Right lobe of liver (tissue), 6 donors: Measurements from ENCODE around the gene COLGALT1. TPM values are rescaled to one million over a fixed set of nuclear protein-coding genes. Genes with fewer than 3 reads are reported as not detected.
A peak's percentile ranks its signal among the peaks of the same experiment; 100 is the strongest.

Source experiments
- ATAC-seq, 4 donors: fragments of 200-7000 bp; cut with Tn5 transposase; one replicate each; pipeline ENCODE4 v1.9.1; 2020; ENCODE audit warnings: mild to moderate bottlenecking in 4 of 4, moderate library complexity in 4 of 4
- DNase-seq, 3 donors: peaks; one replicate each; pipeline ENCODE4 v3.0.0-alpha.2; 2020
- H3K27ac ChIP-seq, 3 donors: fragments of 200-600 bp; one replicate each; pipeline ENCODE4 v1.8.0; 2022
- H3K27me3 ChIP-seq, 2 donors: fragments of 200-600 bp; one replicate each; pipeline ENCODE4 v1.8.0; 2022
- H3K36me3 ChIP-seq, 4 donors: fragments of 200-600 bp; sonication (generic) in 1 of 4; one replicate each; pipeline versions ENCODE4 v1.5.1 to v1.8.0; 2017 to 2022; ENCODE audit warnings: control low read depth in 1 of 4
- H3K4me1 ChIP-seq, 4 donors: fragments of 200-600 bp; sonication (generic) in 1 of 4; one replicate each; pipeline versions ENCODE4 v1.5.1 to v1.8.0; 2017 to 2022; ENCODE audit warnings: control low read depth in 1 of 4
- H3K4me3 ChIP-seq, 3 donors: fragments of 200-600 bp; one replicate each; pipeline ENCODE4 v1.8.0; 2022
- H3K9me3 ChIP-seq, 4 donors: fragments of 200-600 bp; sonication (generic) in 1 of 4; one replicate each; pipeline versions ENCODE4 v1.5.1 to v1.8.0; 2017 to 2022; ENCODE audit warnings: control low read depth in 1 of 4
- POLR2A ChIP-seq: fragments of 450-650 bp; IDR thresholded peaks from one replicate; pipeline ENCODE4 v1.6.1; 2017; ENCODE audit warnings: antibody characterized with exemption, mild to moderate bottlenecking
- whole genome bisulfite sequencing: methylation state at CpG from one replicate; pipeline ENCODE4 v1.1.6; 2018; ENCODE audit warnings: low coverage, low lambda C conversion rate; ENCODE audit not compliant: insufficient coverage; ENCODE audit errors: missing lambda C conversion rate; 5-methylcytosine and 5-hydroxymethylcytosine counted together
- intact Hi-C, 2 donors: fragments of 100-400 bp; cut with DNase I; formaldehyde crosslinking; loops; one replicate each; pipeline versions ENCODE4 v1.11.2 to v1.14.1; 2022
- total RNA-seq, 6 experiments: library from RNA; depleted of rRNA in 2 of 6; stranded (reverse); fragments of >200 nt in 2 of 6; fragmentation: NEBNext Ultra II Directional in 3 of 6; extraction: Animal tissue kit (Norgen Biotek cat#: 25700) in 3 of 6; gene quantifications; one replicate each; pipeline versions ENCODE4 v1.1.0 to v1.2.4, GENCODE V29; 2016 to 2023
- TF ChIP-seq, protein P1 (sequence below), 4 donors: fragments of 200-600 bp in 3 of 4; fragments of 450-650 bp in 1 of 4; IDR thresholded peaks; one replicate each; pipeline versions ENCODE4 v1.5.1 to v1.8.0; 2016 to 2022; ENCODE audit warnings: antibody characterized with exemption in 4 of 4, mild to moderate bottlenecking in 2 of 4
- donor health status: DM: no; HTN: yes; CAD: no.
- donor health status: DM: no; HTN: no; CAD: no.
- donor health status: DM: no; HTN: no; CAD: no.
- donor health status: DM: no; HTN: yes; CAD: no.
- donor health status: DM: no; HTN: yes; CAD: no.

COLGALT1 gene
- total RNA-seq, 6 experiments from 2014 or later = 23.2 to 36.8 (median 31.1) TPM

DNA sequence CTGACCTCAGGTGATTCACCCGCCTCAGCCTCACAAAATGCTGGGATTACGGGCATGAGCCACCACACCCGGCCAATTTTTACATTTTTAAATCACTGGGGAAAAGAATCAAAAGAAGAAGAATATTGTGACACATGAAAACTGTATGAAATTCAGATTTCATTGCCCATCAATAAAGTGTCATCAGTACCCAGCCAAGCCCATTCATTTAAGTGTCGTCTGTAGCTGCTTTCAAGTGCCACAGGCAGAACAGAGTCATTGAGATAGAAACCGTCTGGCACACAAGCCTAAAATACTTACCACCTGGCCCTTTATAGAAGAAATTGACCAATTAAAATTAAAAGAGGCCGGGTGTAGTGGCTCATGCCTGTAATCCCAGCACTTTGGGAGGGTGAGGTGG lies 15.3 kb downstream of the COLGALT1 start:
- DNase-seq (no peak), ATAC-seq (no peak)
- TF ChIP-seq, protein P1, sequence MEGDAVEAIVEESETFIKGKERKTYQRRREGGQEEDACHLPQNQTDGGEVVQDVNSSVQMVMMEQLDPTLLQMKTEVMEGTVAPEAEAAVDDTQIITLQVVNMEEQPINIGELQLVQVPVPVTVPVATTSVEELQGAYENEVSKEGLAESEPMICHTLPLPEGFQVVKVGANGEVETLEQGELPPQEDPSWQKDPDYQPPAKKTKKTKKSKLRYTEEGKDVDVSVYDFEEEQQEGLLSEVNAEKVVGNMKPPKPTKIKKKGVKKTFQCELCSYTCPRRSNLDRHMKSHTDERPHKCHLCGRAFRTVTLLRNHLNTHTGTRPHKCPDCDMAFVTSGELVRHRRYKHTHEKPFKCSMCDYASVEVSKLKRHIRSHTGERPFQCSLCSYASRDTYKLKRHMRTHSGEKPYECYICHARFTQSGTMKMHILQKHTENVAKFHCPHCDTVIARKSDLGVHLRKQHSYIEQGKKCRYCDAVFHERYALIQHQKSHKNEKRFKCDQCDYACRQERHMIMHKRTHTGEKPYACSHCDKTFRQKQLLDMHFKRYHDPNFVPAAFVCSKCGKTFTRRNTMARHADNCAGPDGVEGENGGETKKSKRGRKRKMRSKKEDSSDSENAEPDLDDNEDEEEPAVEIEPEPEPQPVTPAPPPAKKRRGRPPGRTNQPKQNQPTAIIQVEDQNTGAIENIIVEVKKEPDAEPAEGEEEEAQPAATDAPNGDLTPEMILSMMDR (IDR thresholded peaks at IDR 0.05) = no peak
- TF ChIP-seq POLR2A = no peak
- Histone ChIP-seq H3K4me3 (no peak overlapping the region), H3K27ac (no peak overlapping the region), H3K27me3 (no peaks in the 10 kb centered on the region), H3K9me3 (no peaks in the 10 kb centered on the region), H3K4me1 (no peaks in the 10 kb centered on the region), H3K36me3 (peaks cover 0 to 52% (median 23%) of the 10 kb centered on the region in 4 donors)
- 92% methylated on average over 6 of the region's 6 CpGs for WGBS
- intact Hi-C loops = loop anchor here in 1 of 2 donors (10.0 kb wide), 1 partner anchor 76 kb away; no protein-coding TSS in a partner anchor

DNA sequence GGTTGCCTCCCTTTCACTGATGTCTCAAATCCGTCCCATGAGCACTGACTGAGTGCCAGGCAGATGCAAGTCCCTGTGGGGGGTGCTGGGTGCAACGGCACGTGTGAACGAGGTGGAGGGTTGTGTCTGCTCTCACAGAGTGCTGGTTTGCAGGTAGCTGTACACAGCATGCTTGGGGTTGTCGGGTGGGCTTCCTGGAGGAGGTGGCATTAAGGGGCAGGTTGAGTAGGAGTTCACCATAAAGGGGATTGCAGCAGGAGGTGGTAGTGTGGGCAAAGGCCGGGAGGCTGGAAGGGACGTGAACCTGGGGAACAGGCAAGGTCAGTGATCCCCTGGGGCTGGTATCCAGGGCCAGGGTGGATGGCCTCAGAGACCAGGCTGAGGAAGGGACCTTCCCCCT lies 17.2 kb downstream of the COLGALT1 start:
- peaks cover 0 to 46% (median 26%) of the 10 kb centered on the region in 4 donors for H3K36me3 ChIP-seq
- no peak for DNase-seq
- no peak for TF ChIP-seq POLR2A
- TF ChIP-seq, protein P1 (IDR thresholded peaks at IDR 0.05) = no peak
- no peak overlapping the region for H3K27ac ChIP-seq
- H3K9me3 ChIP-seq = no peaks in the 10 kb centered on the region
- 93% methylated on average over 3 of the region's 7 CpGs for WGBS
- H3K4me1 ChIP-seq = no peaks in the 10 kb centered on the region
- H3K27me3 ChIP-seq = no peaks in the 10 kb centered on the region
- intact Hi-C loops = loop anchor here in 1 of 2 donors (10.0 kb wide), 1 partner anchor 78 kb away; no protein-coding TSS in a partner anchor
- ATAC-seq = no peak
- no peak overlapping the region for H3K4me3 ChIP-seq

DNA sequence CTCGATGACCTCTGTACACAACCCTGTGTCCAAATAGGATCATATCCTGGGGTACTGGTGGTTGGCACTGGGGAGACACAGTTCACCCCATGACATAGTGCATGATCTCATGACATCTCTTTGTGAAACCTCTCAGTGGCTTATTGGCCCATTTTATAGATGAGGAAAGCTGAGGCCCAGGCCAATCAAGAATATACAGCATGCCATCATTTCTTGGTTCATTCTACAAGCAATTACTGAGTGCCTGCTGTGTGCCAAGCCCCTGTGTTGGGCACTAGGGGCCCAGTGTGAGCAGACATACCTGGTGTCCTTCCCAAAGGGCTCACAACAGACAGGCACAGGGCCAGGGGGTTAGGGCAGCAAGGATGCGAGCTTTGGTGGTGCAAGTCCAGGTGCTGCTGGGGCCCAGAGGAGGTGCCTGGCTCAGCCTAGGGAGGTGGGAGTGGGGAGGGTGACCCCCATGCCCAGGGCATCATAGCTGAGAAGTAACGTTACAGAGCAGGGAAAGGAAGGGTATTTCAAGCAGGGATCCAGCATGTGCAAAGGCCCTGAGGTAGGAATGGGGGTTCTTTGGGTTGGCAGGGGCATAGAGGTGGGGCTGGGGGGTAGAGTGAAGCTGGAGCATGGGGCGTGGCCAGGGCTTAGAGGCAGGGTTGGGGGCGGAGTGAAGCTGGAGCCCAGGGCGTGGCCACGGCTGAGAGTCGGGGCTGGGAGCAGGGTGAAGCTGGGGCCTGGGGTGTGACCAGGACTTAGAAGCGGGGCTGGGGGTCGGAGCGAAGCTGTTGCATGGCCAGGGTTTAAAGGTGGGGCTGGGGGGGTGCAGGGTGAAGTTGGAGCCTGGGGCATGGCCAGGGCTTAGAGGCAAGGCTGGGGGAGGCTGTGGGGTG lies 20.7 kb downstream of the COLGALT1 start:
- no peaks in the 10 kb centered on the region for H3K4me1 ChIP-seq
- H3K27ac ChIP-seq = no peak overlapping the region
- 93% methylated on average over 7 of the region's 11 CpGs for WGBS
- H3K9me3 ChIP-seq = no peaks in the 10 kb centered on the region
- DNase-seq (no peak), ATAC-seq (no peak)
- TF ChIP-seq POLR2A = no peak
- TF ChIP-seq, protein P1 (IDR thresholded peaks at IDR 0.05) = no peak
- H3K4me3 ChIP-seq = no peak overlapping the region
- intact Hi-C loops = loop anchor here in 1 of 2 donors (10.0 kb wide), 1 partner anchor 81 kb away; no protein-coding TSS in a partner anchor
- H3K36me3 ChIP-seq = peaks cover 0 to 29% (median 9%) of the 10 kb centered on the region in 4 donors
- no peaks in the 10 kb centered on the region for H3K27me3 ChIP-seq

DNA sequence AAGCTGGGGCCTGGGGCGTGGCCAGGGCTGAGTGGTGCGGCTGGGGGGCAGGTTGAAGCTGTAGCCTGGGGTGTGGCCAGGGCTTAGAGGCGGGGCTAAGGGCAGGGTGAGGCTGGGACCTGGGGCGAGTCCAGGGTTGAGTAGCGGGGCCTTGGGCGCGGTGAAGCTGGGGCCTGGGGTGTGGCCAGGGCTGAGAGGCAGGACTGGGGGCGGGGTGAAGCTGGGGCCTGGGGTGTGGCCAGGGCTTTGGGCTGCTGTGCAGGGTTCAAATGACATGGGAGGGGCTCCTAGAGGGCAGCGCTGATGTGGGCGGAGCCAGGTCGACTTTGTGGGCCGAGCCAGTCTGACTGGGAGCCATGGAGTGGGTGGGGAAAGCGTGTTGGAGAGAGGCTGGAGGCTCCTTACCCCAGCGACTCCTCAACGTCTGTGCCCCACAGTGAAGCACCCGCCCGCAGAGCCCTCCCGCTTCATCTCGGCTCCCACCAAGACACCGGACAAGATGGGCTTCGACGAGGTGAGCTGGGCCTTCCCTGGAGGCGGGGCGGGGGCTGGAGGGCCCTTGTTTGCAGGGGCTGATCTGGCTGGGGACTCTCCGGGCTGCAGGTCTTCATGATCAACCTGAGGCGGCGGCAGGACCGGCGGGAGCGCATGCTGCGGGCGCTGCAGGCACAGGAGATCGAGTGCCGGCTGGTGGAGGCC lies 21.5 kb downstream of the COLGALT1 start:
- DNase-seq = no peak
- 59% methylated on average over 6 of the region's 34 CpGs for WGBS
- Histone ChIP-seq H3K36me3 (peaks cover 0 to 28% (median 8%) of the 10 kb centered on the region in 4 donors), H3K9me3 (no peaks in the 10 kb centered on the region), H3K4me1 (no peaks in the 10 kb centered on the region), H3K27me3 (no peaks in the 10 kb centered on the region), H3K27ac (no peak overlapping the region), H3K4me3 (no peak overlapping the region)
- ATAC-seq = peak in 2 of 4 donors; percentile 22 to 31
- intact Hi-C loops = loop anchor here in 1 of 2 donors (10.0 kb wide), 1 partner anchor 82 kb away; no protein-coding TSS in a partner anchor
- TF ChIP-seq POLR2A = no peak
- TF ChIP-seq, protein P1 (IDR thresholded peaks at IDR 0.05) = no peak
